ENCODE measurements around the gene UBE2O.

DNA sequence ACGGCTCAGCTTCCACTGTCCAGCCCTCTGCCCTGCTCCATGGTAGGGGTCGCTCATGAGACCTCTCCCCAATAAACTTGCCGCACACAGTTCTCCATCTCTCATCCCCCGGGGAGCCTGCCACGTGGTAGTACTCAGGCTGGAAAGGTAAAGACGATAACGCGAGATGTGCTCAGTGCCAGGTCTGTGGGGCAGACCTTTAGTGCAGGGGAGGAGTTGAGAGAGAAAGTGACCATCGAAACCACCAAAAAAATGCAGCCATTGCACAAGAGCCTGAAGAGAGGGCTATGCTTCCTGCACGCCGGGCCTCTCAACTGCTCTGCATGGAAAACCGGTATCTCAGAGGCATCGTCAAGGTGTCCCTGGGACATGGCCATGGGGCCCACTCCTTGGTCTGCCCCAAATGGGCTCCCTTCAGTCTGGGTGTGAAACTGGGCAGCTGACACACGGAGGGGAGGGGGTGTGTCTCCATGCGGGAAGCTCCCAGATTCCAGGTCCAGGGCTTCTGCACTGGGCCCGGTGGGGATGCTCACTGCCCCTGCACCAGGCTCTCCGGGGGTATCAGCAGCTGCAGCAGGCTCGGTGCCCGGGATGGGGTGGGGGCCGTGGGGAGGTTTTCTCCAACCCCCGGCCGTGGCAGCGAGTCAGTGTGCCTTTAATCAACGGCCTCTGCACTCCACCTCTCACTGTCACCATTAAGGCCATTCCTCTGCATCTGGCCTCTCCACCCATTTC lies 9.8 kb upstream of the UBE2O start:
- TF ChIP-seq, protein P1, sequence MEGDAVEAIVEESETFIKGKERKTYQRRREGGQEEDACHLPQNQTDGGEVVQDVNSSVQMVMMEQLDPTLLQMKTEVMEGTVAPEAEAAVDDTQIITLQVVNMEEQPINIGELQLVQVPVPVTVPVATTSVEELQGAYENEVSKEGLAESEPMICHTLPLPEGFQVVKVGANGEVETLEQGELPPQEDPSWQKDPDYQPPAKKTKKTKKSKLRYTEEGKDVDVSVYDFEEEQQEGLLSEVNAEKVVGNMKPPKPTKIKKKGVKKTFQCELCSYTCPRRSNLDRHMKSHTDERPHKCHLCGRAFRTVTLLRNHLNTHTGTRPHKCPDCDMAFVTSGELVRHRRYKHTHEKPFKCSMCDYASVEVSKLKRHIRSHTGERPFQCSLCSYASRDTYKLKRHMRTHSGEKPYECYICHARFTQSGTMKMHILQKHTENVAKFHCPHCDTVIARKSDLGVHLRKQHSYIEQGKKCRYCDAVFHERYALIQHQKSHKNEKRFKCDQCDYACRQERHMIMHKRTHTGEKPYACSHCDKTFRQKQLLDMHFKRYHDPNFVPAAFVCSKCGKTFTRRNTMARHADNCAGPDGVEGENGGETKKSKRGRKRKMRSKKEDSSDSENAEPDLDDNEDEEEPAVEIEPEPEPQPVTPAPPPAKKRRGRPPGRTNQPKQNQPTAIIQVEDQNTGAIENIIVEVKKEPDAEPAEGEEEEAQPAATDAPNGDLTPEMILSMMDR (IDR thresholded peaks at IDR 0.05) = no peak
- no peak for TF ChIP-seq POLR2A (IDR thresholded peaks at IDR 0.05)
